ENCODE measurements around the gene WFDC5. TPM values are rescaled to one million over a fixed set of nuclear protein-coding genes. Genes with fewer than 3 reads are reported as not detected.

The WFDC5 gene, protein sequence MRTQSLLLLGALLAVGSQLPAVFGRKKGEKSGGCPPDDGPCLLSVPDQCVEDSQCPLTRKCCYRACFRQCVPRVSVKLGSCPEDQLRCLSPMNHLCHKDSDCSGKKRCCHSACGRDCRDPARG
- total RNA-seq (not detected), polyA plus RNA-seq (under 1 TPM; 0.11 to 0.57 TPM)
- long read RNA-seq, donor 1, result 0 reads
- long read RNA-seq, donor 2, result 0 reads
- long read RNA-seq, donor 3, result 0 reads
- long read RNA-seq, donor 4, result 0 reads
- long read RNA-seq, donor 5, result 0 reads

DNA sequence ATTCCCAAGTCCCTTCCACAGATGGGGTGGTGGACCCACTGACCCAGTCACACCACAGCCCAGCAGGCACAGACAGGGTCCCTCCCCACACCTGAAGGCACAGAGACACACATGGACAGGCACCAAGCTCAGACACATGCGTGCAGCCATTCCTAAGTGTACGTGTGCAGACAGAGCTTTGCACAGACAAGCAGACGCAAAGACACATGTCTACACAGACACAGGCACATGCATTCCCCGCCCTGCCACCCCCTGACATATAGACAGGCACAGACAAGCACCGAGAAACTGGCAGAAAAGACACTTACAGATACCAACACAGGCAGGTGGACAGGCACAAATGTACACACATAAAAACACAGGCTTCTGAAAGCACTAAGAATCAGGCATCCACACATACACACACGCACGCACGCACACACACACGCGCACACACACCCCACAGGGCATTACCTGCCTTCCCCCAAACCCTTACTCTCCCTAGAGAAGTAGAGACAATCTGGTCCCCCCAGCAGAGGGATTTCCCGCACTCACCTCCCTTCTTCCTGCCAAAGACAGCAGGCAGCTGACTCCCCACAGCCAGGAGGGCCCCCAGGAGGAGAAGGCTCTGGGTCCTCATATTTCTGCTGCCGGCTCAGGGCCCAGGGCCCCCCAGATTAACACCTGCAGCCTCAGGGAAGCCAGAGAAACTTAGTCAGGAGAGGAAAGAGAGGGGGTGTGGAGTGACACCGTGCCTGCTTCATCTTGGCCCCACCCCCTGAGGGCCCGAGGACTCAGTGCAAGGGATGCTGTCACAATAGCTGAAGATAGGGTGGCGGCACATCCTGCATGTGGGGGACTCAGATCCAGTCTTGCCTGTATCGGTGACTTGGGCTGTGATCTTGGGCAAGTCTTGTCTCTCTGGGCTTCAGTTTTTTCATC is at the start of gene WFDC5:
WFDC5 (minus strand) TSS at position 710 of the 921 bp plus-strand sequence; CDS start at position 619, 91 bp downstream.
- Histone ChIP-seq H3K27me3 (ENCODE audit: control insufficient read depth in 3 of 3, insufficient read depth in 3 of 3, low read length in 2 of 3) (peaks cover 0 to 8% (median 0%) of the 10 kb centered on the region in 3 donors), H3K27ac (ENCODE audit: low read depth in 1 of 2, low read length in 1 of 2) (no peak within 1 kb of the TSS), H3K9me3 (ENCODE audit: control insufficient read depth in 4 of 4, insufficient read depth in 3 of 4, low read length in 3 of 4) (no peaks in the 10 kb centered on the region), H3K9ac (ENCODE audit: insufficient read depth in 1 of 2, low read length in 2 of 2) (no peak within 1 kb of the TSS), H3K4me1 (ENCODE audit: control insufficient read depth in 5 of 5, insufficient read depth in 5 of 5, low read length in 5 of 5) (peaks cover 0 to 2% (median 0%) of the 10 kb centered on the region in 5 donors), H3K4me3 (no peak within 1 kb of the TSS), H3K36me3 (ENCODE audit: control insufficient read depth in 4 of 4, insufficient read depth in 4 of 4, low read length in 4 of 4) (no peaks in the 10 kb centered on the region)
- WGBS, 2 donors, result 61 to 69% methylated on average over 16 of the region's 16 CpGs
- no peak for DNase-seq
- TF ChIP-seq, protein P1, sequence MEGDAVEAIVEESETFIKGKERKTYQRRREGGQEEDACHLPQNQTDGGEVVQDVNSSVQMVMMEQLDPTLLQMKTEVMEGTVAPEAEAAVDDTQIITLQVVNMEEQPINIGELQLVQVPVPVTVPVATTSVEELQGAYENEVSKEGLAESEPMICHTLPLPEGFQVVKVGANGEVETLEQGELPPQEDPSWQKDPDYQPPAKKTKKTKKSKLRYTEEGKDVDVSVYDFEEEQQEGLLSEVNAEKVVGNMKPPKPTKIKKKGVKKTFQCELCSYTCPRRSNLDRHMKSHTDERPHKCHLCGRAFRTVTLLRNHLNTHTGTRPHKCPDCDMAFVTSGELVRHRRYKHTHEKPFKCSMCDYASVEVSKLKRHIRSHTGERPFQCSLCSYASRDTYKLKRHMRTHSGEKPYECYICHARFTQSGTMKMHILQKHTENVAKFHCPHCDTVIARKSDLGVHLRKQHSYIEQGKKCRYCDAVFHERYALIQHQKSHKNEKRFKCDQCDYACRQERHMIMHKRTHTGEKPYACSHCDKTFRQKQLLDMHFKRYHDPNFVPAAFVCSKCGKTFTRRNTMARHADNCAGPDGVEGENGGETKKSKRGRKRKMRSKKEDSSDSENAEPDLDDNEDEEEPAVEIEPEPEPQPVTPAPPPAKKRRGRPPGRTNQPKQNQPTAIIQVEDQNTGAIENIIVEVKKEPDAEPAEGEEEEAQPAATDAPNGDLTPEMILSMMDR (IDR thresholded peaks at IDR 0.05; ENCODE audit: control extremely low read depth, extremely low read depth), result no peak
- ATAC-seq (ENCODE audit: insufficient read depth, low FRiP score), result no peak

DNA sequence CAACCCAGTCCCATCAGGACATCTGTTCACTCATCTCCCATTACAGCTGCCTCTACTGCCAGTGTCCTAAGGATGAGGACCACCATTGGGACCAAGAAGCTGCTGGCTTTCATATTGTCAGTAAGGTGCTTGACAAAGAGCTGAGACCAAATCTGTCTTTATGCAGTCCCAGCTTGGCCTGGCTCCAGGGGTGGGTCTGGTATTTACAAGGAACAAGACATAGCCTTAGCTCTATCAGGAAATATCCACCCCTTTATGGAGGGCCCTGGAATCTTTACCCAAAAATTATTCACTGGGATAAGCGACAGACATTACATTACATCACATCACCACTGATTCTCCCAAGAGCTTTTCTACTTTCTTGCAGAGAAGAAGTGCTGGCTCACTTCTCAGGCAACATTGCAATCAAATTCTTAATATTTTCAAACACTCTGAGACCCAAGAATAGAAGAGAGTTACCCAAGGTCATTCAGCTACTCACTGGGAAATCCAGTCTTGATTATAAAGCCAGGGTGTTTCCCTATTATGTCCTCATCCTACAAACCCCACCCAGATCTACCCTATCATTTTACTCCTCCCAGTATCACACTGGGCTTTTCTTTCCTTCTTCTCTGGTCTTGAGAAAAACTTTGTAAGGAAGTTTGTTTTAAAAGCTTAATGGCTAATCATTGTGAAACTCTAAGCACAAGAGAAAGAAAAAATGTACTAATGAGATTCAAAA is 48.3 kb upstream of the WFDC5 start:
- 57 to 70% methylated on average over 1 of the region's 1 CpG for WGBS, 2 donors
- H3K9ac ChIP-seq (ENCODE audit: insufficient read depth in 1 of 2, low read length in 2 of 2), result no peak overlapping the region
- H3K4me3 ChIP-seq, result no peak overlapping the region
- DNase-seq (no peak), ATAC-seq (ENCODE audit: insufficient read depth, low FRiP score) (no peak)
- H3K4me1 ChIP-seq (ENCODE audit: control insufficient read depth in 5 of 5, insufficient read depth in 5 of 5, low read length in 5 of 5), result no peaks in the 10 kb centered on the region
- H3K9me3 ChIP-seq (ENCODE audit: control insufficient read depth in 4 of 4, insufficient read depth in 3 of 4, low read length in 3 of 4), result peaks cover 0 to 14% (median 6%) of the 10 kb centered on the region in 4 donors
- H3K27ac ChIP-seq (ENCODE audit: low read depth in 1 of 2, low read length in 1 of 2), result no peak overlapping the region
- TF ChIP-seq, protein P1 (IDR thresholded peaks at IDR 0.05; ENCODE audit: control extremely low read depth, extremely low read depth), result no peak
- H3K27me3 ChIP-seq (ENCODE audit: control insufficient read depth in 3 of 3, insufficient read depth in 3 of 3, low read length in 2 of 3), result no peaks in the 10 kb centered on the region
- no peaks in the 10 kb centered on the region for H3K36me3 ChIP-seq (ENCODE audit: control insufficient read depth in 4 of 4, insufficient read depth in 4 of 4, low read length in 4 of 4)

DNA sequence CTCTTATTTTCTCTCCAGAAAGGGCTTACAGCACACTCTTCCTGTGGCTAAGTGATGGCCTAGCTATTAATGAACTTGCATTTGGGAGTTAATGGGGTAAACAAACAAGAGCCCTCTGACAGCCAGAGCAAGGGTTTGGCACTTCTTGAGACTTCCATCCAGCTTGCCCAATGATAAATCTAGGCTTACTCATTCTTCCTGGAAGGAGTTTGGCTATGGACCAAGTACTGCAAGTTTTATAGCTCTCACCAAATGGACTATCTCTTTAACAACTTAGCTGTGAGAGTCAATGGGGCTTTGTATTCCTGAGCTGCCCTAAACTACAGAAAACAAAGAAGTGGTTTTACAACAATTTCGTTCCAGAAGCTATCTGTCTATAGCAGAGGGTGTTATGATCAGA is 43.0 kb upstream of the WFDC5 start:
- Histone ChIP-seq H3K9ac (ENCODE audit: insufficient read depth in 1 of 2, low read length in 2 of 2) (no peak overlapping the region), H3K27ac (ENCODE audit: low read depth in 1 of 2, low read length in 1 of 2) (no peak overlapping the region), H3K4me1 (ENCODE audit: control insufficient read depth in 5 of 5, insufficient read depth in 5 of 5, low read length in 5 of 5) (peaks cover 0 to under 1% (median 0%) of the 10 kb centered on the region in 5 donors), H3K36me3 (ENCODE audit: control insufficient read depth in 4 of 4, insufficient read depth in 4 of 4, low read length in 4 of 4) (no peaks in the 10 kb centered on the region), H3K4me3 (no peak overlapping the region), H3K27me3 (ENCODE audit: control insufficient read depth in 3 of 3, insufficient read depth in 3 of 3, low read length in 2 of 3) (no peaks in the 10 kb centered on the region), H3K9me3 (ENCODE audit: control insufficient read depth in 4 of 4, insufficient read depth in 3 of 4, low read length in 3 of 4) (peaks cover 0 to 14% (median 8%) of the 10 kb centered on the region in 4 donors)
- TF ChIP-seq, protein P1 (IDR thresholded peaks at IDR 0.05; ENCODE audit: control extremely low read depth, extremely low read depth), result no peak
- ATAC-seq (ENCODE audit: insufficient read depth, low FRiP score) (no peak), DNase-seq (peak in 2 of 3 donors; percentile 52 to 63)
- 45 to 64% methylated on average over 1 of the region's 1 CpG for WGBS, 2 donors
